Measurements from ENCODE around the gene ANGPTL4. TPM values are rescaled to one million over a fixed set of nuclear protein-coding genes. Genes with fewer than 3 reads are reported as not detected.

The ANGPTL4 gene
- total RNA-seq, 1 donor from 2014 or later: not detected

DNA sequence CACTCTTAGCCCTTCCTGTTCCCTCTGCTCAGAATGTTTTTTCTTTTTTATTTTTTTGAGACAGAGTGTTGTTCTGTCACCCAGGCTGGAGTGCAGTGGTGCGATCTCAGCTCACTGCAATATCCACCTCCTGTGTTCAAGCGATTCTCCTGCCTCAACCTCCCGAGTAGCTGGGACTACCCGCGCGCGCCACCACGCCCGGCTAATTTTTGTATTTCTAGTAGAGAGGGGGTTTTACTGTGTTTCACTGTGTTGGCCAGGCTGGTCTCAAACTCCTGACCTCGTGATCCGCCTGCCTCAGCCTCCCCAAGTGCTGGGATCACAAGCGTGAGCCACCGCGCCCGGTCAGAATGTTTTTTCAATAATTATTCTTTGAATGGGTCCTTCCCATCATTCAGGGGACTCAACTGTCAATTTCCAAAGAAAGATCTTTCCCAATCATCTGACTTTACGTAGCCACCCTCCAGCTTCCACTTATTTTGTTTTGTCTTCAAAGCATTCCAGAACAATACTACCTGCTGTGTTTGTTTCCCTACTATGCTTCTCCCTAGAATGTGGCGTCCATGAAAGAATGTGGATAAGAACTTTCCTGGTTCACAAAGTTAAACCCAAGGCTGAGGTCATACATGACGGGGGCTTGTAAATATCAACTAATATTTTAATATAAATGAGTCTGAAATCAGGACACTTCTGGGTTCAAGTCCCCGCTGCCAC lies 44.0 kb upstream of the ANGPTL4 start:
- Histone ChIP-seq H3K4me1 (peaks cover 15% of the 10 kb centered on the region), H3K27me3 (no peaks in the 10 kb centered on the region), H3K79me2 (ENCODE audit: low read depth) (peaks cover 50% of the 10 kb centered on the region), H4K20me1 (ENCODE audit: low read depth) (peaks cover 27% of the 10 kb centered on the region), H3K4me2 (peak overlapping the region; percentile 99), H3K9me3 (ENCODE audit: low read depth) (no peaks in the 10 kb centered on the region), H2AFZ (replicated peaks) (no peak overlapping the region), H3K9ac (peak overlapping the region; percentile 99), H3K27ac (peak overlapping the region; percentile 77), H3K36me3 (no peaks in the 10 kb centered on the region), H3K4me3 (peak overlapping the region; percentile 96), H3F3A (ENCODE audit: low read depth) (peaks cover 26% of the 10 kb centered on the region)
- TF ChIP-seq EZH2 (IDR thresholded peaks at IDR 0.05): no peak
- TF ChIP-seq, protein P1, sequence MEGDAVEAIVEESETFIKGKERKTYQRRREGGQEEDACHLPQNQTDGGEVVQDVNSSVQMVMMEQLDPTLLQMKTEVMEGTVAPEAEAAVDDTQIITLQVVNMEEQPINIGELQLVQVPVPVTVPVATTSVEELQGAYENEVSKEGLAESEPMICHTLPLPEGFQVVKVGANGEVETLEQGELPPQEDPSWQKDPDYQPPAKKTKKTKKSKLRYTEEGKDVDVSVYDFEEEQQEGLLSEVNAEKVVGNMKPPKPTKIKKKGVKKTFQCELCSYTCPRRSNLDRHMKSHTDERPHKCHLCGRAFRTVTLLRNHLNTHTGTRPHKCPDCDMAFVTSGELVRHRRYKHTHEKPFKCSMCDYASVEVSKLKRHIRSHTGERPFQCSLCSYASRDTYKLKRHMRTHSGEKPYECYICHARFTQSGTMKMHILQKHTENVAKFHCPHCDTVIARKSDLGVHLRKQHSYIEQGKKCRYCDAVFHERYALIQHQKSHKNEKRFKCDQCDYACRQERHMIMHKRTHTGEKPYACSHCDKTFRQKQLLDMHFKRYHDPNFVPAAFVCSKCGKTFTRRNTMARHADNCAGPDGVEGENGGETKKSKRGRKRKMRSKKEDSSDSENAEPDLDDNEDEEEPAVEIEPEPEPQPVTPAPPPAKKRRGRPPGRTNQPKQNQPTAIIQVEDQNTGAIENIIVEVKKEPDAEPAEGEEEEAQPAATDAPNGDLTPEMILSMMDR (IDR thresholded peaks at IDR 0.05): no peak
- no peak for TF ChIP-seq EZH2phosphoT487 (IDR thresholded peaks at IDR 0.05)
- Mint-ChIP-seq H3K9me3 (no peaks in the 10 kb centered on the region), H3K4me1 (peaks cover 19% of the 10 kb centered on the region), H3K36me3 (peaks cover 4% of the 10 kb centered on the region), H3K27me3 (ENCODE audit: insufficient read depth, low read depth) (no peaks in the 10 kb centered on the region), H3K4me3 (peak overlapping the region; percentile 96), H3K27ac (no peak overlapping the region)
- DNase-seq (ENCODE audit: low spot score): peak; percentile 60

DNA sequence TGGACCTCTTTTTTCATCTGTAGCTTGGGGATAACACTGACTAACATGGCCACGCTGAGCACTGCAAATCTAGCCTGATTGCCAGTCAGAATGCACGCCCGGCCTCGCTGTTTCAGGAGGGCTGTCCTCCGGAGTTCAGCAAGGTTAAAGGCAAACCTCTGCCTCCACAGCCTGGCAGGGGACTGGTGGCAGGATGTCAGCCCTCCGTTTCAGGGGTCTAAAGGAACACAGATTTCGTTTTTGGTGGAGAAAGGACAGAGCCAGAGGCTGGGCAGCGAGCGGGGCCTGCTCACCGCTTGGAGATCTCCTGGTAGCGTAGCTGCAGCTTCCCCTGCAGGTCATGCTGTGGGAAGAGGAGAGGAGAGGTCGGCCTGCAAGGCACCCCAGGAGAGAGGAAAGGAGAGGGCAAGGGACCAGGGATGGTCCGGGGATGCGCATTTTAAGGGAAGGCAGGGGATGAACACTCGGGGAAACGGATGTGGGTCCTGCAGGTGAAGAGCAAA lies 43.3 kb upstream of the ANGPTL4 start:
- H3K27ac Mint-ChIP-seq: peak overlapping the region; percentile 86
- H3F3A ChIP-seq (ENCODE audit: low read depth): peaks cover 26% of the 10 kb centered on the region
- peaks cover 19% of the 10 kb centered on the region for H3K4me1 Mint-ChIP-seq
- H3K79me2 ChIP-seq (ENCODE audit: low read depth): peaks cover 50% of the 10 kb centered on the region
- H4K20me1 ChIP-seq (ENCODE audit: low read depth): peaks cover 27% of the 10 kb centered on the region
- H2AFZ ChIP-seq (replicated peaks): no peak overlapping the region
- H3K4me3 ChIP-seq: peak overlapping the region; percentile 96
- DNase-seq (ENCODE audit: low spot score): peak; percentile 24
- H3K27me3 ChIP-seq: no peaks in the 10 kb centered on the region
- H3K9ac ChIP-seq: peak overlapping the region; percentile 99
- H3K27ac ChIP-seq: peak overlapping the region; percentile 77
- peaks cover 4% of the 10 kb centered on the region for H3K36me3 Mint-ChIP-seq
- TF ChIP-seq EZH2phosphoT487 (IDR thresholded peaks at IDR 0.05) (no peak), EZH2 (IDR thresholded peaks at IDR 0.05) (no peak)
- TF ChIP-seq, protein P1 (IDR thresholded peaks at IDR 0.05): no peak
- no peaks in the 10 kb centered on the region for H3K36me3 ChIP-seq
- H3K4me1 ChIP-seq: peaks cover 15% of the 10 kb centered on the region
- no peaks in the 10 kb centered on the region for H3K27me3 Mint-ChIP-seq (ENCODE audit: insufficient read depth, low read depth)
- no peaks in the 10 kb centered on the region for H3K9me3 ChIP-seq (ENCODE audit: low read depth)
- peak overlapping the region; percentile 99 for H3K4me2 ChIP-seq
- peak overlapping the region; percentile 96 for H3K4me3 Mint-ChIP-seq
- H3K9me3 Mint-ChIP-seq: no peaks in the 10 kb centered on the region

DNA sequence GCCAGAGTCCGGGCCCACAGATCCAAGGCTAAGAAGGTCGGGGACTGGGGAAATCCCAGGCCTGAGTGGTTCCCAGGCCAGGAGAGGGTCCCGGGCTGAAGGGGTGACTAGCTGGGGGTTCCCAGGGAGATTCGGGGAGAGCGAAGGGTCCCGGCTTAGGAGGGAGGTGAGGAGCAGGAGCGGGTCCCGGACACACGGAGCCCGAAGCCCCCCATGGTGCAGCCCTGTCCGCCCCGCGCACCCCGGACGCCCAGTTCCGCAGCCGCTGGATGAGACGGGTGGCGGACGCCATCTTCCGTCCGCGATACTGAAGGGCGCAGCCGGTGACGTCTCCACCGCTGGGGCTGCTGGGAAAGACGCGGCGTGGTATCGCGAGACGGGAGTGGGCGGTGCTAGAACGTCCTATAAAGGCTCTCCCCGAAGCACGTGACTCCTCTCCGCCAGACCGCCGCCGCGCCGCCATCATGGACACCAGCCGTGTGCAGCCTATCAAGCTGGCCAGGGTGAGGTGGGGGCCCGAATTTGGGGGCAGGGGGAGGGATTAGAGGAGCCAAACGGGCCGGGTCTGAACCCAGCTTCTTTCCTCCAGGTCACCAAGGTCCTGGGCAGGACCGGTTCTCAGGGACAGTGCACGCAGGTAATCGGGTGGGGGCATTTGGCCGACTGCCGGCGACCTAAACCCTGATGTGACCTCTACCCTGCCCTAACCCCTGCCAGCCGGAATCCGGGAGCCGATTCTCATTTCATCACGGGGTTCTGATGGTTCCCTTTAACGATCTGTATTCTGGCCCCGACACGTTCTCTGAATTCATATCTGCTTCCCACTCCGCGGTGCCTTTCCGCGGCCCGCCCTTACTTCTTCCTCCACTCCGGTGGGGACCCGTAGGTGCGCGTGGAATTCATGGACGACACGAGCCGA lies 42.6 kb upstream of the ANGPTL4 start, which contains the start of the genes NDUFA7 and RPS28:
TSS of gene NDUFA7 (minus strand) at position 309 of the 919 bp plus-strand sequence. CDS start at position 292, 17 bp downstream.
TSS of gene RPS28 (plus strand) at position 430 of the 919 bp plus-strand sequence. CDS start at position 465, 35 bp downstream.
- Mint-ChIP-seq H3K4me1 (peaks cover 19% of the 10 kb centered on the region), H3K9me3 (no peaks in the 10 kb centered on the region), H3K36me3 (peaks cover 4% of the 10 kb centered on the region), H3K27ac (peak within 1 kb of the TSS; percentile 86), H3K4me3 (peak within 1 kb of the TSS; percentile 96), H3K27me3 (ENCODE audit: insufficient read depth, low read depth) (no peaks in the 10 kb centered on the region)
- peaks cover 27% of the 10 kb centered on the region for H4K20me1 ChIP-seq (ENCODE audit: low read depth)
- peak within 1 kb of the TSS; percentile 77 for H3K27ac ChIP-seq
- H2AFZ ChIP-seq (replicated peaks): no peak within 1 kb of the TSS
- peaks cover 15% of the 10 kb centered on the region for H3K4me1 ChIP-seq
- H3K27me3 ChIP-seq: no peaks in the 10 kb centered on the region
- H3K4me2 ChIP-seq: peak within 1 kb of the TSS; percentile 99
- H3K79me2 ChIP-seq (ENCODE audit: low read depth): peaks cover 50% of the 10 kb centered on the region
- H3F3A ChIP-seq (ENCODE audit: low read depth): peaks cover 26% of the 10 kb centered on the region
- TF ChIP-seq EZH2 (IDR thresholded peaks at IDR 0.05): no peak
- TF ChIP-seq, protein P1 (IDR thresholded peaks at IDR 0.05): peak; percentile 13
- DNase-seq (ENCODE audit: low spot score): peak; percentile 99
- H3K4me3 ChIP-seq: peak within 1 kb of the TSS; percentile 96
- no peaks in the 10 kb centered on the region for H3K9me3 ChIP-seq (ENCODE audit: low read depth)
- H3K36me3 ChIP-seq: no peaks in the 10 kb centered on the region
- H3K9ac ChIP-seq: peak within 1 kb of the TSS; percentile 99
